ENCODE results near the gene PPTC7. TPM values are rescaled to one million over a fixed set of nuclear protein-coding genes. Genes with fewer than 3 reads are reported as not detected.
"Not testable (repeated sequence)": the region's sequence is repeated elsewhere in the genome, so short reads cannot be mapped to it uniquely, and the experiment has no call there.

PPTC7 gene
- total RNA-seq, 4 donors from 2014 or later, result 3.6 to 34.1 (median 21.1) TPM

DNA sequence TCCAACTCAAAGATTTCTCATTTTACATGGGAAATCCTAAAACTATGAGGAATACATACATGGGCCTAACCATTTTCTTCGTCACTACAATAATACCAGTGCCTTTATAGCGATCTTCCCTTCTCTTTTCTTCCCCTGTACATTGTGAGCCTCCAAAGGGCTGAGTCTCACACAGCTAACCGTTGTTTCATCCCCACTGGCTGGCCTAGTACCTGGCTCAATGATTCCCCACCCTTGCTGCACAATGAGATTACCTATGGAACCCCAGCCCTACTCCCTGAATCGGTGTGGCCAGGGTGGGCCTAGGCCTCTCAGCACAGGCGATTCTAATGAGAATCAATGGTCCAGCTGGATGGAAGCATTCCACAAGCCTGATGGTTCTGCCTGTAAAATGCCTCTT is 16.1 kb downstream of the PPTC7 start:
- no peak for DNase-seq
- intact Hi-C loops (cut with DNase I; ENCODE audit: low total_unique reads), result no loop called here
- Histone ChIP-seq H3K4me3 (no peak overlapping the region), H3K27me3 (no peaks in the 10 kb centered on the region), H3K9me3 (peaks cover 0 to 4% of the 10 kb centered on the region in 2 donors), H3K4me1 (peaks cover 3 to 5% of the 10 kb centered on the region in 2 donors), H3K36me3 (no peaks in the 10 kb centered on the region), H3K27ac (no peak overlapping the region)
- TF ChIP-seq, protein P1, sequence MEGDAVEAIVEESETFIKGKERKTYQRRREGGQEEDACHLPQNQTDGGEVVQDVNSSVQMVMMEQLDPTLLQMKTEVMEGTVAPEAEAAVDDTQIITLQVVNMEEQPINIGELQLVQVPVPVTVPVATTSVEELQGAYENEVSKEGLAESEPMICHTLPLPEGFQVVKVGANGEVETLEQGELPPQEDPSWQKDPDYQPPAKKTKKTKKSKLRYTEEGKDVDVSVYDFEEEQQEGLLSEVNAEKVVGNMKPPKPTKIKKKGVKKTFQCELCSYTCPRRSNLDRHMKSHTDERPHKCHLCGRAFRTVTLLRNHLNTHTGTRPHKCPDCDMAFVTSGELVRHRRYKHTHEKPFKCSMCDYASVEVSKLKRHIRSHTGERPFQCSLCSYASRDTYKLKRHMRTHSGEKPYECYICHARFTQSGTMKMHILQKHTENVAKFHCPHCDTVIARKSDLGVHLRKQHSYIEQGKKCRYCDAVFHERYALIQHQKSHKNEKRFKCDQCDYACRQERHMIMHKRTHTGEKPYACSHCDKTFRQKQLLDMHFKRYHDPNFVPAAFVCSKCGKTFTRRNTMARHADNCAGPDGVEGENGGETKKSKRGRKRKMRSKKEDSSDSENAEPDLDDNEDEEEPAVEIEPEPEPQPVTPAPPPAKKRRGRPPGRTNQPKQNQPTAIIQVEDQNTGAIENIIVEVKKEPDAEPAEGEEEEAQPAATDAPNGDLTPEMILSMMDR (IDR thresholded peaks at IDR 0.05), result no peak

DNA sequence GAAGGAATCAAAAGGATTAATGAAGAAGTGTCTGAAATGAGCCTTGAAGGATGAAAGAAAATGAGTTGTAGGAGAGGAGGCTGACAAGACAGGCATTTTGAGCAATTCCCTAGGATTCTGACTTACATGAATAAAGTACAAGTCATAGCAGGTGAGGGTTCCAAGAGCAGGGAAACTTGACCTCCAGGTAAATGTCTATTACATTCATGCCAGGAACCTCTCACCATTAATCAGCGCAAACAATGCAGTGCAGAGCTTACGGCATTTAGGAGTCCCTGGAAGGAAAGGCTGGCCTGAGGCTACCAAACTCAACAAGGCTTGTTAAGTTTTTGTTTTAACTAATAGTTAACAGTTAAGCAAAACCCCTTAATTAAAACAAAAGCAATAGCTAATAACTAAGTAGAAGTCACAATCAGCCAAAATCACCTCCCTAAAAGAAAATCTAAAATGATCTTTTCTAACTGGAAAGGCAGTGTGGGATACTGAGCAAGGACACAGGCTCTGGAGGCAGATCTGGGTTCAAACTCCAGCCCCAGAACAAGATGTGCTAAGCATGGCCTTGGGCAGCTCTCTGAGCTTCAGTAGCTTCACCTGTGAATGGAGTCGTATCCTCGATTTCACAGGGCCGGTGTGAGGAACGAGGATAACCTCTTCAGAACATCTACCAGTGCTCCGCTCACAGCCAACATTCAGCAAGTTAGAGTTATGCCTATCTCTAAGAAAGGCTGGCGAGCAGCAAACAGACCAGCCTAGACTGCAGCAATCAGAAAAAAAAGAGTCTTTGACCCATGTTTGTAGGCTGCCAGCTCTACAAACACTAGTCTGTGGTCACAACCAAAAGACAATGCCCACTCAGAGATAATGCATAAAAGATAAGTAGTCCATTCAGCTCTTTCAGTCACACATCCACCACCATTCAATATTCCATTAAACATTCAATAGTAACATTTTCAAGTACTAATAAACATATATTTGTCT is 16.9 kb downstream of the PPTC7 start:
- Histone ChIP-seq H3K27ac (peak overlapping the region; percentile 74 to 78), H3K27me3 (no peaks in the 10 kb centered on the region), H3K4me1 (peaks cover 5 to 10% of the 10 kb centered on the region in 2 donors), H3K9me3 (peaks cover 0 to 4% of the 10 kb centered on the region in 2 donors), H3K4me3 (no peak overlapping the region), H3K36me3 (no peaks in the 10 kb centered on the region)
- TF ChIP-seq, protein P1 (IDR thresholded peaks at IDR 0.05), result no peak
- TF ChIP-seq POLR2A (IDR thresholded peaks at IDR 0.05), result no peak
- intact Hi-C loops (cut with DNase I; ENCODE audit: low total_unique reads), result no loop called here
- DNase-seq, result no peak

DNA sequence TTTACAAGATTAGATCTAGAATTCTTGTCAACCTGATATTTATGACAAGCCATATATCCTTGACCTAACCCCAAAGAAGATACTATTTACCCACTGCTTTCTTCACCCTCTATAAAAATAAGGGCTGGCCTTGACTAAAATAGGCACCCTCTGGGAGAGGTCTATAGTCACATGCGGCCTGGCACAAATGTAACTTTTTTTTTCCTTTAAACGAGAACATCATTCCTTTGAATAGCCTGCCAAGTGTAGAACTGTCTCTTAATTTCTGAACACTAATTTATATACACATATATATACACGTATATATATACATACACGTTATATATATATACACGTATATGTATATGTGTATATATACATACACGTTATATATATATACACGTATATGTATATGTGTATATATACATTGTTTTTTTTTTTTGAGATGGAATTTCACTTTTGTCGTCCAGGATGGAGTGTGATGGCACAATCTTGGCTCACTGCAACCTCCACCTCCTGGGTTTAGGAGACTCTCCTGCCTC is 18.6 kb downstream of the PPTC7 start:
- no peaks in the 10 kb centered on the region for H3K36me3 ChIP-seq
- H3K4me1 ChIP-seq, result peaks cover 5 to 10% of the 10 kb centered on the region in 2 donors
- no peak for DNase-seq
- peak overlapping the region; percentile 74 to 78 for H3K27ac ChIP-seq
- TF ChIP-seq POLR2A (IDR thresholded peaks at IDR 0.05), result no peak
- TF ChIP-seq, protein P1 (IDR thresholded peaks at IDR 0.05), result no peak
- intact Hi-C loops (cut with DNase I; ENCODE audit: low total_unique reads), result no loop called here
- no peaks in the 10 kb centered on the region for H3K27me3 ChIP-seq
- no peak overlapping the region for H3K4me3 ChIP-seq
- H3K9me3 ChIP-seq, result peaks cover 0 to under 1% of the 10 kb centered on the region in 2 donors

DNA sequence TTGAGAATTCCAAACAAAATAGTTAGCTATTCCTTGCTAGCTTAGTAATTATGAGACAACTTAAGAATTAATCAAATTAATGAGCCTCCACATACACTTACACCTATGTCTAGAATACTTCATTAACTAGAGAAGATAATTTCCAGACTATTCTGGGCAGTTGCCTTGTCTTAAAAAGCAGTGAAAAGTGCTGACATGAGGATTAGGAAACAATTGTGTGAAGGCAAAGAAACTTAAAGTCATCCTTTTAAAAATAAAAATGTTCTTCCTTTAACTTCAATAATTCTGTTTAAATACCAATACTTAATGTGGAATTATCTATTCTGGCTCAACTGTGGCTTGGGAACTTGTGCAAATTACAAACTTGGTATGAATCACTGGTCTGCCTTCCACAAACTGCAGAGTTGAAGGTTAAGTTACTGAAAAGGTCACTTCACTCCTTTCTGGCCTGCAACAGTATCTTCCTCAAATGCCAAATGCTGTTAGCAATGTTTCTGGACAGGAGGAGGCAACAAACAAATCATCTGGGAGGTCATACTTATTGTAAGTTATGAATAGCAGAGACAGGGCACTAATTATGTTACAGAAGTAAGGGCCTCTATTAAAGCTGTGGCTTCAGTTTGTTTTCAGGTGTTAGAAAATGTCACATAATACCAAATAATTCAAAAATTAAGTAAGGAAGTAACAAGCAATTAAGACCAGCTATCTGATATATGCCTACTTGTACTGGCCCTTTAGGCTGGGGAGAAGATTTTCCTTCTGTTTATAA is 19.2 kb downstream of the PPTC7 start:
- no peak for DNase-seq
- peaks cover 5 to 10% of the 10 kb centered on the region in 2 donors for H3K4me1 ChIP-seq
- no peaks in the 10 kb centered on the region for H3K27me3 ChIP-seq
- no peak for TF ChIP-seq POLR2A (IDR thresholded peaks at IDR 0.05)
- TF ChIP-seq, protein P1 (IDR thresholded peaks at IDR 0.05), result no peak
- no peak overlapping the region for H3K4me3 ChIP-seq
- peak overlapping the region; percentile 74 to 78 for H3K27ac ChIP-seq
- H3K9me3 ChIP-seq, result no peaks in the 10 kb centered on the region
- no peaks in the 10 kb centered on the region for H3K36me3 ChIP-seq
- intact Hi-C loops (cut with DNase I; ENCODE audit: low total_unique reads), result no loop called here

DNA sequence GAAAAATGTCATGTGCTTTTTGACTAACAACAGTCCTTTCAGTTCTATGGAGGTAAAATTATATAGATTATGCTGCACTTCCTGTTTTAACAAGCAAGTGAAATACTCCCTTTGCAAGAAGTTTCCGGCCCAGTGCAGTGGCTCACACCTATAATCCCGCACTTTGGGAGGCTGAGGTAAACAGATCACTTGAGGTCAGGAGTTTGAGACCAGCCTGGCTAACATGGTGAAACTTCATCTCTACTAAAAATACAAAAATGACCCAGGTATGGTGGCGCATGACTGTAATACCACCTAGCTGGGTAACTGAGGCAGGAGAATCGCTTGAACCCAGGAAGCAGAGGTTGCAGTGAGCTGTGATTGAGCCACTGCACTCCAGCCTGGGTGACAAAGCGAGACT is 20.7 kb downstream of the PPTC7 start:
- H3K36me3 ChIP-seq; DNase-seq; H3K27me3 ChIP-seq; H3K4me3 ChIP-seq; intact Hi-C loops (cut with DNase I; ENCODE audit: low total_unique reads); H3K9me3 ChIP-seq: not testable (repeated sequence)
- peak overlapping the region; percentile 74 to 78 for H3K27ac ChIP-seq
- peaks cover 5 to 10% of the 10 kb centered on the region in 2 donors for H3K4me1 ChIP-seq

Data from uterus (tissue), 4 donors.